Skeletal muscle tissue (tissue), 4 donors: ENCODE data around the gene GABBR2. TPM values are rescaled to one million over a fixed set of nuclear protein-coding genes. Genes with fewer than 3 reads are reported as not detected.

Experiments used
- H3K27ac ChIP-seq: one replicate; pipeline ENCODE4 v1.7.0; 2013; ENCODE audit warnings: mild to moderate bottlenecking, low read depth, low read length, inconsistent platforms
- H3K27me3 ChIP-seq, 3 donors: one replicate each; pipeline ENCODE4 v1.7.0; 2013; ENCODE audit warnings: low read length in 3 of 3; ENCODE audit not compliant: control insufficient read depth in 3 of 3, insufficient read depth in 3 of 3
- H3K36me3 ChIP-seq, 3 donors: one replicate each; pipeline ENCODE4 v1.7.0; 2013; ENCODE audit warnings: low read length in 3 of 3; ENCODE audit not compliant: control insufficient read depth in 3 of 3, insufficient read depth in 3 of 3
- H3K4me1 ChIP-seq, 3 donors: one replicate each; pipeline ENCODE4 v1.7.0; 2013; ENCODE audit warnings: low read length in 3 of 3, mild to moderate bottlenecking in 3 of 3; ENCODE audit not compliant: control insufficient read depth in 3 of 3, insufficient read depth in 3 of 3
- H3K4me3 ChIP-seq, 3 donors: one replicate each; pipeline ENCODE4 v1.7.0; 2013; ENCODE audit warnings: low read length in 3 of 3
- H3K9ac ChIP-seq, 3 donors: one replicate each; pipeline ENCODE4 v1.7.0; 2013; ENCODE audit warnings: low read length in 3 of 3, mild to moderate bottlenecking in 3 of 3, moderate library complexity in 2 of 3, low read depth in 1 of 3
- H3K9me3 ChIP-seq, 3 donors: one replicate each; pipeline ENCODE4 v1.7.0; 2013; ENCODE audit warnings: low read length in 3 of 3; ENCODE audit not compliant: control insufficient read depth in 3 of 3
- total RNA-seq: library from RNA; depleted of rRNA; stranded (reverse); fragments of >200 nt; gene quantifications from one replicate; pipeline ENCODE4 v1.2.3, GENCODE V29; 2014
- donor health status: Osteomylitis.

The GABBR2 gene
- total RNA-seq, 1 donor from 2014 or later = under 0.01 TPM

- Histone ChIP-seq H3K27me3 (peaks cover 0 to 22% (median 0%) of the 10 kb centered on the region in 3 donors), H3K4me1 (no peaks in the 10 kb centered on the region), H3K36me3 (no peaks in the 10 kb centered on the region), H3K9me3 (no peaks in the 10 kb centered on the region), H3K27ac (no peak overlapping the region), H3K4me3 (no peak overlapping the region), H3K9ac (no peak overlapping the region)
These were observed 131.3 kb downstream of the GABBR2 start for GRCh38 chr9:98577446-98577845.

GRCh38 chr9:98576859-98577258, 131.9 kb downstream of the GABBR2 start:
- Histone ChIP-seq H3K4me1 (no peaks in the 10 kb centered on the region), H3K9me3 (no peaks in the 10 kb centered on the region), H3K4me3 (no peak overlapping the region), H3K9ac (no peak overlapping the region), H3K27me3 (peaks cover 0 to 23% (median 0%) of the 10 kb centered on the region in 3 donors), H3K27ac (no peak overlapping the region), H3K36me3 (no peaks in the 10 kb centered on the region)

GRCh38 chr9:98576354-98576753, 132.4 kb downstream of the GABBR2 start:
- no peak overlapping the region for H3K4me3 ChIP-seq
- peaks cover 0 to 26% (median 0%) of the 10 kb centered on the region in 3 donors for H3K27me3 ChIP-seq
- H3K9ac ChIP-seq = no peak overlapping the region
- no peaks in the 10 kb centered on the region for H3K36me3 ChIP-seq
- H3K27ac ChIP-seq = no peak overlapping the region
- H3K9me3 ChIP-seq = no peaks in the 10 kb centered on the region
- no peaks in the 10 kb centered on the region for H3K4me1 ChIP-seq

GRCh38 chr9:98575379-98576346, 133.1 kb downstream of the GABBR2 start:
- Histone ChIP-seq H3K27ac (no peak overlapping the region), H3K4me1 (no peaks in the 10 kb centered on the region), H3K9me3 (no peaks in the 10 kb centered on the region), H3K36me3 (no peaks in the 10 kb centered on the region), H3K27me3 (peaks cover 0 to 23% (median 4%) of the 10 kb centered on the region in 3 donors), H3K4me3 (no peak overlapping the region), H3K9ac (no peak overlapping the region)

- peaks cover 0 to 23% (median 4%) of the 10 kb centered on the region in 3 donors for H3K27me3 ChIP-seq
- no peaks in the 10 kb centered on the region for H3K9me3 ChIP-seq
- H3K27ac ChIP-seq = no peak overlapping the region
- H3K36me3 ChIP-seq = no peaks in the 10 kb centered on the region
- no peak overlapping the region for H3K9ac ChIP-seq
- H3K4me3 ChIP-seq = no peak overlapping the region
- no peaks in the 10 kb centered on the region for H3K4me1 ChIP-seq
These were observed 134.9 kb downstream of the GABBR2 start for GRCh38 chr9:98573749-98574278.

- Histone ChIP-seq H3K9me3 (no peaks in the 10 kb centered on the region), H3K4me1 (no peaks in the 10 kb centered on the region), H3K9ac (no peak overlapping the region), H3K27ac (no peak overlapping the region), H3K27me3 (peaks cover 0 to 17% (median 4%) of the 10 kb centered on the region in 3 donors), H3K4me3 (no peak overlapping the region), H3K36me3 (no peaks in the 10 kb centered on the region)
These were observed 135.9 kb downstream of the GABBR2 start for GRCh38 chr9:98572796-98573195.

GRCh38 chr9:98572054-98572627, 136.6 kb downstream of the GABBR2 start:
- H3K4me1 ChIP-seq = no peaks in the 10 kb centered on the region

GRCh38 chr9:98571643-98572042, 137.1 kb downstream of the GABBR2 start:
- Histone ChIP-seq H3K4me3 (no peak overlapping the region), H3K9ac (no peak overlapping the region), H3K4me1 (no peaks in the 10 kb centered on the region), H3K27me3 (peaks cover 0 to 17% (median 4%) of the 10 kb centered on the region in 3 donors), H3K9me3 (no peaks in the 10 kb centered on the region), H3K27ac (no peak overlapping the region), H3K36me3 (no peaks in the 10 kb centered on the region)

More at GRCh38 chr9:98572054-98572627, 136.6 kb downstream of the GABBR2 start:
- Histone ChIP-seq H3K27me3 (peaks cover 0 to 17% (median 4%) of the 10 kb centered on the region in 3 donors), H3K36me3 (no peaks in the 10 kb centered on the region), H3K9ac (no peak overlapping the region), H3K27ac (no peak overlapping the region), H3K4me3 (no peak overlapping the region), H3K9me3 (no peaks in the 10 kb centered on the region)

GRCh38 chr9:98570663-98571440, 137.9 kb downstream of the GABBR2 start:
- no peak overlapping the region for H3K9ac ChIP-seq
- H3K9me3 ChIP-seq = no peaks in the 10 kb centered on the region
- H3K4me1 ChIP-seq = no peaks in the 10 kb centered on the region
- H3K36me3 ChIP-seq = no peaks in the 10 kb centered on the region
- H3K4me3 ChIP-seq = no peak overlapping the region
- H3K27me3 ChIP-seq = peaks cover 0 to 17% (median 4%) of the 10 kb centered on the region in 3 donors
- no peak overlapping the region for H3K27ac ChIP-seq
